T-cell (primary cell): Measurements from ENCODE around the gene VASH2. TPM values are rescaled to one million over a fixed set of nuclear protein-coding genes. Genes with fewer than 3 reads are reported as not detected.

Experiments
- ATAC-seq, 4 experiments: fragments of 200-7000 bp in 3 of 4; fragments of 150-1000 bp in 1 of 4; cut with Tn5 transposase; replicated peaks in 1 of 4; 1 replicate in 3 of 4; 2 replicates in 1 of 4; pipeline ENCODE4 v1.10.0; 2021; ENCODE audit warnings: moderate library complexity in 3 of 4, mild to moderate bottlenecking in 2 of 4, moderate number of reproducible peaks in 1 of 4
- CTCF ChIA-PET, 2 donors: fragments of 300-600 bp; sonication (Branson Sonifier 250); formaldehyde crosslinking; loops; one replicate each; lab custom pipeline; 2022; ENCODE audit warnings: antibody characterized with exemption in 2 of 2; lab: Charles Lee
- POLR2A ChIA-PET, 2 donors: fragments of 300-600 bp; sonication (Branson Sonifier 250); formaldehyde crosslinking; loops; one replicate each; lab custom pipeline; 2022; ENCODE audit warnings: antibody characterized with exemption in 2 of 2; lab: Charles Lee
- DNase-seq, 35 experiments: peaks; one replicate each; pipeline versions ENCODE4 v3.0.0 to v3.0.0-alpha.2; 2013 to 2023
- H3K27ac ChIP-seq: one replicate; pipeline ENCODE4 v1.5.1; 2013; ENCODE audit warnings: low read length
- H3K27me3 ChIP-seq, 2 experiments: replicated peaks in 1 of 2; 1 replicate in 1 of 2; 2 replicates in 1 of 2; pipeline versions ENCODE4 v1.6.1 to v1.7.0; 2013; ENCODE audit warnings: low read length in 1 of 2, mixed read lengths in 1 of 2; ENCODE audit not compliant: control insufficient read depth in 2 of 2, insufficient read depth in 2 of 2; ENCODE audit errors: extremely low read depth in 1 of 2
- H3K36me3 ChIP-seq, 2 donors: 1 replicate in 1 of 2; 2 replicates in 1 of 2; pipeline versions ENCODE4 v1.6.1 to v1.7.0; 2013; ENCODE audit warnings: low read length in 1 of 2; ENCODE audit not compliant: control insufficient read depth in 2 of 2, insufficient read depth in 1 of 2; ENCODE audit errors: extremely low read depth in 1 of 2
- H3K4me1 ChIP-seq, 2 experiments: 1 replicate in 1 of 2; 2 replicates in 1 of 2; pipeline versions ENCODE4 v1.6.1 to v1.7.0; 2013; ENCODE audit warnings: low read length in 2 of 2, mixed read lengths in 1 of 2; ENCODE audit not compliant: insufficient read depth in 2 of 2, control insufficient read depth in 1 of 2; ENCODE audit errors: extremely low read depth in 1 of 2
- H3K4me3 ChIP-seq, 2 donors: 1 replicate in 1 of 2; 2 replicates in 1 of 2; pipeline versions ENCODE4 v1.5.1 to v1.7.0; 2013; ENCODE audit warnings: mild to moderate bottlenecking in 2 of 2, low read length in 1 of 2, moderate library complexity in 1 of 2; ENCODE audit not compliant: control insufficient read depth in 1 of 2; ENCODE audit errors: extremely low read depth in 1 of 2
- H3K9me3 ChIP-seq: 2 replicates; pipeline ENCODE4 v1.7.0; 2013
- H3K27ac Mint-ChIP-seq, 2 donors: one replicate each; pipeline ENCODE4 v1.8.0; 2020 to 2021; ENCODE audit warnings: mild to moderate bottlenecking in 2 of 2, mixed read lengths in 2 of 2
- H3K27me3 Mint-ChIP-seq, 2 donors: one replicate each; pipeline ENCODE4 v1.8.0; 2021 to 2022; ENCODE audit warnings: mixed read lengths in 2 of 2
- H3K36me3 Mint-ChIP-seq: one replicate; pipeline ENCODE4 v1.8.0; 2021; ENCODE audit warnings: mixed read lengths
- H3K4me1 Mint-ChIP-seq, 3 donors: one replicate each; pipeline ENCODE4 v1.8.0; 2020 to 2022; ENCODE audit warnings: mixed read lengths in 3 of 3, mild to moderate bottlenecking in 1 of 3
- H3K4me3 Mint-ChIP-seq, 3 donors: one replicate each; pipeline ENCODE4 v1.8.0; 2020 to 2022; ENCODE audit warnings: mild to moderate bottlenecking in 3 of 3, mixed read lengths in 3 of 3, moderate library complexity in 3 of 3
- H3K9me3 Mint-ChIP-seq, 3 donors: one replicate each; pipeline ENCODE4 v1.8.0; 2020 to 2022; ENCODE audit warnings: mixed read lengths in 3 of 3
- WGBS: methylation state at CpG from one replicate; pipeline ENCODE4 v1.1.5; 2013; ENCODE audit warnings: missing lambda C conversion rate; ENCODE audit not compliant: insufficient coverage; 5-methylcytosine and 5-hydroxymethylcytosine counted together
- total RNA-seq, 35 experiments: library from RNA in 6 of 35; stranded (reverse) in 6 of 35; fragments of 120-200 nt in 1 of 35; gene quantifications; one replicate each; pipeline versions ENCODE4 v1.2.1 to v1.2.4 and lab custom pipeline; 2013 to 2026

The VASH2 gene
- total RNA-seq, 5 donors from 2014 or later (not counting 1 experiment from before 2014, with no cell fraction given), result 0.47 to 0.85 (median 0.53) TPM; not detected in 1

GRCh38 chr1:212973899-212974298 is 23.6 kb downstream of the VASH2 start:
- POLR2A ChIA-PET, result no interaction called here

GRCh38 chr1:212974711-212975110 is 24.4 kb downstream of the VASH2 start:
- no peak for ATAC-seq
- Mint-ChIP-seq H3K27me3 (peaks cover 6 to 7% of the 10 kb centered on the region in 2 donors), H3K9me3 (no peaks in the 10 kb centered on the region), H3K4me3 (no peak overlapping the region), H3K27ac (no peak overlapping the region), H3K36me3 (no peaks in the 10 kb centered on the region), H3K4me1 (peaks cover 0 to 8% (median 0%) of the 10 kb centered on the region in 3 donors)
- 57% methylated on average over 3 of the region's 6 CpGs for WGBS
- Histone ChIP-seq H3K27ac (no peak overlapping the region), H3K4me1 (peaks cover 0 to 14% of the 10 kb centered on the region in 2 experiments), H3K9me3 (no peaks in the 10 kb centered on the region), H3K27me3 (peaks cover 0 to 27% of the 10 kb centered on the region in 2 experiments), H3K4me3 (no peak overlapping the region), H3K36me3 (no peaks in the 10 kb centered on the region)
- CTCF ChIA-PET, result no interaction called here
- no peak for DNase-seq
- POLR2A ChIA-PET, result no interaction called here

More at GRCh38 chr1:212973899-212974298, 23.6 kb downstream of the VASH2 start:
- no peaks in the 10 kb centered on the region for H3K9me3 ChIP-seq
- H3K27ac ChIP-seq, result no peak overlapping the region
- Mint-ChIP-seq H3K4me1 (peaks cover 0 to 2% (median 0%) of the 10 kb centered on the region in 3 donors), H3K27me3 (peaks cover 6 to 7% of the 10 kb centered on the region in 2 donors), H3K36me3 (no peaks in the 10 kb centered on the region), H3K9me3 (no peaks in the 10 kb centered on the region), H3K4me3 (no peak overlapping the region), H3K27ac (no peak overlapping the region)
- no peaks in the 10 kb centered on the region for H3K36me3 ChIP-seq
- no peak overlapping the region for H3K4me3 ChIP-seq
- ATAC-seq (no peak), DNase-seq (no peak)
- WGBS, result 89% methylated on average over 5 of the region's 8 CpGs
- CTCF ChIA-PET, result no interaction called here
- peaks cover 0 to 6% of the 10 kb centered on the region in 2 experiments for H3K4me1 ChIP-seq
- peaks cover 0 to 21% of the 10 kb centered on the region in 2 experiments for H3K27me3 ChIP-seq

- Mint-ChIP-seq H3K36me3 (no peaks in the 10 kb centered on the region), H3K27me3 (peaks cover 3 to 7% of the 10 kb centered on the region in 2 donors), H3K4me1 (peaks cover 0 to 11% (median 0%) of the 10 kb centered on the region in 3 donors), H3K27ac (no peak overlapping the region), H3K9me3 (no peaks in the 10 kb centered on the region), H3K4me3 (no peak overlapping the region)
- WGBS, result 86% methylated on average over 9 of the region's 10 CpGs
- DNase-seq, result no peak
- Histone ChIP-seq H3K9me3 (no peaks in the 10 kb centered on the region), H3K4me3 (no peak overlapping the region), H3K4me1 (peaks cover 0 to 16% of the 10 kb centered on the region in 2 experiments), H3K27ac (no peak overlapping the region), H3K36me3 (no peaks in the 10 kb centered on the region), H3K27me3 (peaks cover 0 to 30% of the 10 kb centered on the region in 2 experiments)
- POLR2A ChIA-PET, result no interaction called here
- CTCF ChIA-PET, result no interaction called here
- no peak for ATAC-seq
These were observed 25.0 kb downstream of the VASH2 start for GRCh38 chr1:212975111-212975918.

GRCh38 chr1:212976586-212976985 is 26.2 kb downstream of the VASH2 start:
- H3K4me1 Mint-ChIP-seq, result peaks cover 0 to 16% (median 2%) of the 10 kb centered on the region in 3 donors
- peaks cover 0 to 23% of the 10 kb centered on the region in 2 experiments for H3K4me1 ChIP-seq
- CTCF ChIA-PET, result interaction anchor here in 1 of 2 donors (0.6 kb wide), 1 partner anchor 47 kb away, joined by 6 read pairs; no protein-coding TSS in a partner anchor

DNA sequence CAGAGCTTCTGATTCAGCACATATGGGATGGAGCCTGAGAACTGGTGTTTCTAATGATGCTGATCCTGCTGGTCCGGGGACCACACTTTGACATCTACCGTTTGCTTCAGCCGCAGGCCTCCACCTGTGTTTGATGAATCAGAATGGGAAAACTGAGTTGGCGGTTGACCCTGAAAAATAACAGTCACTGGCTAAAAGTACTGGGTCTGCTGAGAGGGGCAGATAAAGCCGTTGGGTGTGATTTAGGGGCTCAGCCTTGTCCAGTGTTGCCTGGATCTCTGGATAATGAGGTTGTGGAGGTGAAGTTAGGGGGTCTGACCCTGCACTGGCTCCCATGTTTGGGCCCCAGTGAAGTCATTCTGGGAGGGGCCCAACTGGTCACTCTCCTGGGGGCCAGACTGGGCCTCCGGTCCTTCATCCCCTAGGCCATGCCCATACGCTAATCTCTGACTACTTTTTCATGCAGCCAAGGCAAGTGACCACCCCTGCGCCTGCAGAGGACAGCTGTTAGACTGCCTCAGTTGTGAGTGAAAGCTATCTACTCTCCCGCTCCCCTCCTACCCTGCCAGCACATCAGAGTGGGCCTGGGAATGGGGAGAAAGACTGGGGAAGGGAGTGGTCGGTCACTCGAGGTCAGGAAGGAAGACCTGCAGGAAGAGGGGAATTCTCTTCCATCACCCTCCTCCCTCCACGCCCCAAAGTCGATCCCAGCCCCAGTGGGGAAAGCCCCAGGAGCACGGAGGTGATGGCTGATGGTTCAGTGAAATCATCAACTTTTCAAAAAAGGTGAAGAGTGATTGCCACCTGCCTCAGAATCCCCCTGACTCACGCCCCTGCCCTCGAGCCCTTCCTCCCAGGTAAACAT is 27.7 kb downstream of the VASH2 start:
- DNase-seq, result no peak
- peaks cover 0 to 23% of the 10 kb centered on the region in 2 experiments for H3K4me1 ChIP-seq

More at GRCh38 chr1:212976586-212976985, 26.2 kb downstream of the VASH2 start:
- H3K27me3 ChIP-seq, result peaks cover 0 to 30% of the 10 kb centered on the region in 2 experiments
- Mint-ChIP-seq H3K27ac (no peak overlapping the region), H3K36me3 (no peaks in the 10 kb centered on the region), H3K27me3 (peaks cover 3 to 7% of the 10 kb centered on the region in 2 donors), H3K9me3 (no peaks in the 10 kb centered on the region), H3K4me3 (no peak overlapping the region)
- H3K27ac ChIP-seq, result no peak overlapping the region
- no peaks in the 10 kb centered on the region for H3K9me3 ChIP-seq
- H3K36me3 ChIP-seq, result no peaks in the 10 kb centered on the region
- ATAC-seq (no peak), DNase-seq (no peak)
- no peak overlapping the region for H3K4me3 ChIP-seq
- POLR2A ChIA-PET, result no interaction called here
- WGBS, result 90% methylated on average over 2 of the region's 9 CpGs

More for the DNA sequence above, 27.7 kb downstream of the VASH2 start:
- no peak for ATAC-seq
- no peak overlapping the region for H3K27ac ChIP-seq
- ChIA-PET POLR2A (interaction anchor here in 1 of 2 donors (0.6 kb wide), 1 partner anchor 322 kb away, joined by 3 read pairs; no protein-coding TSS in a partner anchor), CTCF (interaction anchor here in 1 of 2 donors (0.5 kb wide), 1 partner anchor 172 kb away, joined by 7 read pairs; no protein-coding TSS in a partner anchor)
- H3K9me3 Mint-ChIP-seq, result no peaks in the 10 kb centered on the region
- H3K9me3 ChIP-seq, result no peaks in the 10 kb centered on the region
- no peak overlapping the region for H3K27ac Mint-ChIP-seq
- H3K4me1 Mint-ChIP-seq, result peaks cover 0 to 19% (median 7%) of the 10 kb centered on the region in 3 donors
- H3K36me3 Mint-ChIP-seq, result no peaks in the 10 kb centered on the region
- no peak overlapping the region for H3K4me3 ChIP-seq
- no peak overlapping the region for H3K4me3 Mint-ChIP-seq
- 57% methylated on average over 8 of the region's 16 CpGs for WGBS
- peaks cover 0 to 30% of the 10 kb centered on the region in 2 experiments for H3K27me3 ChIP-seq
- H3K36me3 ChIP-seq, result no peaks in the 10 kb centered on the region
- peaks cover 3 to 7% of the 10 kb centered on the region in 2 donors for H3K27me3 Mint-ChIP-seq
